Raji (cell line): ENCODE results near the gene MPST.

Experiments used
- POLR2A ChIP-seq: IDR thresholded peaks from 2 replicates; pipeline ENCODE4 v1.6.1; 2011; ENCODE audit warnings: low read depth, low read length, control low read depth; ENCODE audit not compliant: insufficient read depth

Gene MPST

GRCh38 chr22:36998620-36999351, 20.8 kb upstream of the MPST start:
- TF ChIP-seq POLR2A = no peak

- no peak for TF ChIP-seq POLR2A
Measured at GRCh38 chr22:36999463-36999862, 20.1 kb upstream of the MPST start.

- TF ChIP-seq POLR2A = no peak
Measured at GRCh38 chr22:37000676-37001534, 18.6 kb upstream of the MPST start.

- TF ChIP-seq POLR2A = no peak
Measured at GRCh38 chr22:37001826-37002225, 17.7 kb upstream of the MPST start.

- TF ChIP-seq POLR2A = no peak
Measured at GRCh38 chr22:37002633-37003032, 16.9 kb upstream of the MPST start.

- TF ChIP-seq POLR2A = no peak
Measured at GRCh38 chr22:37007651-37008050, 11.9 kb upstream of the MPST start.

- no peak for TF ChIP-seq POLR2A
Measured at GRCh38 chr22:37008365-37008764, 11.2 kb upstream of the MPST start.

GRCh38 chr22:37009490-37009889, 10.1 kb upstream of the MPST start:
- TF ChIP-seq POLR2A = no peak

GRCh38 chr22:37010174-37010573, 9.4 kb upstream of the MPST start:
- TF ChIP-seq POLR2A = no peak

GRCh38 chr22:37010976-37011375, 8.6 kb upstream of the MPST start:
- no peak for TF ChIP-seq POLR2A

GRCh38 chr22:37011472-37011871, 8.1 kb upstream of the MPST start:
- TF ChIP-seq POLR2A = no peak

GRCh38 chr22:37012262-37012904, 7.2 kb upstream of the MPST start:
- TF ChIP-seq POLR2A = peak; percentile 23; the same call in 1 of the 2 replicates

- TF ChIP-seq POLR2A = peak; percentile 9; the same call in 1 of the 2 replicates
Measured at GRCh38 chr22:37012956-37013355, 6.6 kb upstream of the MPST start.

- TF ChIP-seq POLR2A = no peak
Measured at GRCh38 chr22:37014415-37014806, 5.1 kb upstream of the MPST start.

- TF ChIP-seq POLR2A = no peak
Measured at GRCh38 chr22:37014835-37015586, 4.5 kb upstream of the MPST start.
